Measurements from ENCODE around the gene MARCHF3.
"Not testable (repeated sequence)": the region's sequence is repeated elsewhere in the genome, so short reads cannot be mapped to it uniquely, and the experiment has no call there.

DNA sequence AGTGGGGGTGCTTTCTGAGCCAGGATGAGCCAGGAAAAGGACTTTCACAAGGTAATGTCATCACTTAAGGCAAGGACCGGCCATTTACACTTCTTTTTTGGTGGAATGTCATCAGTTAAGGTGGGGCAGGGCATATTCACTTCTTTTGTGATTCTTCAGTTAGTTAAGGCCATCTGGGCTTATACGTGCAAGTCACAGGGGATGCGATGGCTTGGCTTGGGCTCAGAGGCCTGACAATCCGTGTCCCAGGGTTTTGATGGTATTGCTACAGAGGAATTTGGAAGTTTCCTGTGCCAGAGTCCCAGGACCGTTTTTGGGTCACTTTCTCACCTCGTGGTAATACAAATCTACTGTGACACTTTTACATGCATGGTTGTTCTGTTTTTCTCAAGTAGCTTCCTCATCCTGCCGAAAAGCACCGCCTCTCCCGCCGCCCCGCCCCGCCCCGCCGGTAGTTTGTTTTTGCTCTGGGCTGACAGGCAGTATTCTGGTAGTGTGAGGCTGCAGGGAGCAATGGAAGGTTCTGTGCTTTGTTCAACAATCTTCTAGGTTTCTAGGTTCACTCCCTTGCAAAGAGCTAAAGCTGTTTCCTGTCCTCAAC is 184.8 kb downstream of the MARCHF3 start:
- TF ChIP-seq, protein P1, sequence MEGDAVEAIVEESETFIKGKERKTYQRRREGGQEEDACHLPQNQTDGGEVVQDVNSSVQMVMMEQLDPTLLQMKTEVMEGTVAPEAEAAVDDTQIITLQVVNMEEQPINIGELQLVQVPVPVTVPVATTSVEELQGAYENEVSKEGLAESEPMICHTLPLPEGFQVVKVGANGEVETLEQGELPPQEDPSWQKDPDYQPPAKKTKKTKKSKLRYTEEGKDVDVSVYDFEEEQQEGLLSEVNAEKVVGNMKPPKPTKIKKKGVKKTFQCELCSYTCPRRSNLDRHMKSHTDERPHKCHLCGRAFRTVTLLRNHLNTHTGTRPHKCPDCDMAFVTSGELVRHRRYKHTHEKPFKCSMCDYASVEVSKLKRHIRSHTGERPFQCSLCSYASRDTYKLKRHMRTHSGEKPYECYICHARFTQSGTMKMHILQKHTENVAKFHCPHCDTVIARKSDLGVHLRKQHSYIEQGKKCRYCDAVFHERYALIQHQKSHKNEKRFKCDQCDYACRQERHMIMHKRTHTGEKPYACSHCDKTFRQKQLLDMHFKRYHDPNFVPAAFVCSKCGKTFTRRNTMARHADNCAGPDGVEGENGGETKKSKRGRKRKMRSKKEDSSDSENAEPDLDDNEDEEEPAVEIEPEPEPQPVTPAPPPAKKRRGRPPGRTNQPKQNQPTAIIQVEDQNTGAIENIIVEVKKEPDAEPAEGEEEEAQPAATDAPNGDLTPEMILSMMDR (IDR thresholded peaks at IDR 0.05; ENCODE audit: insufficient read depth, low read depth, low read length) = not testable (repeated sequence)
- TF ChIP-seq EZH2 (IDR thresholded peaks at IDR 0.05; ENCODE audit: insufficient read depth, low read length) = not testable (repeated sequence)
